ENCODE data around the gene AATF. TPM values are rescaled to one million over a fixed set of nuclear protein-coding genes. Genes with fewer than 3 reads are reported as not detected.
A peak's percentile ranks its signal among the peaks of the same experiment; 100 is the strongest.

AATF gene
- total RNA-seq, 2 donors from 2014 or later = 65.5 to 96.5 TPM

DNA sequence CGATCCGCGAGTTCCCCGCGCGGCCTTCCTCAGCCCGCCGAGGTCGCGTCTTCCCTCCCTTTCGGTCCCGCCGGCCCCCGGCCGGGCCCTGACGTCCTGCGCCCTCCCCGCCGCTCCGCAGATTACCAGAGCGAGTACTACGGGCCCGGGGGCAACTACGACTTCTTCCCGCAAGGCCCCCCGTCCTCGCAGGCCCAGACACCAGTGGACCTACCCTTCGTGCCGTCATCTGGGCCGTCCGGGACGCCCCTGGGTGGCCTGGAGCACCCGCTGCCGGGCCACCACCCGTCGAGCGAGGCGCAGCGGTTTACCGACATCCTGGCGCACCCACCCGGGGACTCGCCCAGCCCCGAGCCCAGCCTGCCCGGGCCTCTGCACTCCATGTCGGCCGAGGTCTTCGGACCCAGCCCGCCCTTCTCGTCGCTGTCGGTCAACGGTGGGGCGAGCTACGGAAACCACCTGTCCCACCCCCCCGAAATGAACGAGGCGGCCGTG, 6.1 kb upstream of the AATF start:
- no peak overlapping the region for H3K27ac Mint-ChIP-seq
- ATAC-seq (replicated peaks) = no peak

DNA sequence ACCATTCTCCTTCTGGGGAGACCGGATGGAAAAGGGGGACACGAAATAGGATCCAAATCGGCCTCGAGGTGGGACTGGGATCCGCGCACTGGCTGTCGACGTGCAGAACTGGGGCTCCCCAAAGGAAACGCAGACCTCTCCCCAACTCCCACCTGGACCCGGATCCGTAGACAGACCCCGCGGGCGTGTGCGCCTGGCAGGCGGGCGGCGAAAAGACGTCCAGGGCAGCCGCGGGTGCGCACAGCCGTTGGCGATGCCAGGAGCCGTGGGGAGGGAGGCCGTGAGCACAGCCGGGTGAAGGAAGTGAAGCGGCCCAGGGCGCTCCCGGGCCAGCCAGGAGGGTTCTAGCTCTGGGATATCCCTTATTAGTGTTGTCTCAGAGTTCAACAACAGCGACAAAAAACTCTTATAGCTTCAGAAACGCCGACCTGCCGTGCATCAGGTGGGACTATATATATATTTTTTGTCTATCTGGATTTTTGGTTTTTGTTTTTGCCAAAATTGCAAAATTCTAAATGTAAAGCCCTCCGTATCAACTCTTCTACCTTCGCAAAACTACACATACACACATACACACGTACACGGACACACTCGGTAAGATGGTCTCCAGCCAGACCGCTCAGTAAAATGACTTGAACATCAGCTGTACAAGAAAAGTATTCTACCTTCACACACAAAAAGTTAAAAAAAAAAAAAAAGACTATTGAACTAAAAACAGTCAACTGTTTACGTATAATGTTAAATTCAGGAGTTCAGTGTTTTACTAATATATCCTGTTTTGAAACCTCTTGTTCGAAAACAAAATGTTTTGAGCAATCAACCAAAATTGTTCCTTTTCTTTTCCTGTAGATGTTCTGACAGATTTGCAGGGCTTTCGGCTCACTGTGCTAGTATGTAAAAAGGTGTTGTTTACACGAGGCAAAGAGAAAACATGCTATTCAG, 5.2 kb upstream of the AATF start:
- no peak for ATAC-seq (replicated peaks)
- H3K27me3 Mint-ChIP-seq = peaks cover 64% of the 10 kb centered on the region
- H3K4me3 Mint-ChIP-seq = no peak overlapping the region
- H3K27ac Mint-ChIP-seq = no peak overlapping the region
- H3K9me3 Mint-ChIP-seq = peaks cover 1% of the 10 kb centered on the region
- peaks cover 14% of the 10 kb centered on the region for H3K36me3 Mint-ChIP-seq (ENCODE audit: low read depth)
- H3K4me1 Mint-ChIP-seq = peaks cover 29% of the 10 kb centered on the region

More for the DNA sequence above, 6.1 kb upstream of the AATF start:
- Mint-ChIP-seq H3K4me3 (no peak overlapping the region), H3K4me1 (peaks cover 31% of the 10 kb centered on the region), H3K9me3 (no peaks in the 10 kb centered on the region), H3K27me3 (peaks cover 70% of the 10 kb centered on the region), H3K36me3 (ENCODE audit: low read depth) (peaks cover 18% of the 10 kb centered on the region)

DNA sequence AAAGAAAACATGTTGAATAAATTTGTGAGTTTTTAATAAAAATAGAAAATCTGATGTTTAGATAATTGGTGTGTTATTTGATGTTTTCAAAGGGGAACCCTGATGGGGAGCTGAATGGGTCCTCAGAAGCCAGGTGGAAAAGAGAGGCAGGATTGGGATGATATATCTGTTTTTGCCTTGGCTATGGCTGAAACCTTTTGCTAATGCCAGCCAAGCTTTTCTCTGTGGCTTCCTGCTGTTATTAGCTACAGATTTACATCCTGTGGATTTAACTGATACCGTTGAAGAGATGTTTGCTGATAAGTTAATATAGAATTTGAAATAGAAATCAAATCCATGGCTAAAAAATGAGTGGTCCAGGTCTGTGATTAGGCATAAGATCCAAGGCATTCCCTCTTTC, 4.2 kb upstream of the AATF start:
- Mint-ChIP-seq H3K9me3 (peaks cover 3% of the 10 kb centered on the region), H3K4me1 (peaks cover 29% of the 10 kb centered on the region), H3K27ac (no peak overlapping the region), H3K27me3 (peaks cover 59% of the 10 kb centered on the region), H3K4me3 (no peak overlapping the region), H3K36me3 (ENCODE audit: low read depth) (peaks cover 17% of the 10 kb centered on the region)
- ATAC-seq (replicated peaks) = no peak

DNA sequence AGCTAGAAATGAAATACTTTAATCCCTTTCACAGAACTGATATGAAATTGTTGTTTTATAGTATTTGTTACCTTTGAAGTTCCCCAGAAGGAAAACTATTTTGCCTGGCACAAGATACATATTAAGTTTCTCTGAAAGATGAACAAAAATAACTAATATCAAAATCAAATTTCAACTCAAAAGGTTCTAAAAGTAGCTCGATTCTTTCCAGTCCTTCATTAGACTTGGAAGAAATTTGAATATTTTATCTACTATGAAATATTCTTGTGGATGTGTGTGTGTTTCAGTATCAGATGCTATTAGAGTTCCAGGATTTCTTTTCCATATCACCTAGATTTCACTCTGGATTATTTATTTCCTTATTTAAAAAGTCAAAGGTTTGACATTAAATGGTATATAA, 3.6 kb upstream of the AATF start:
- Mint-ChIP-seq H3K27ac (no peak overlapping the region), H3K4me1 (peaks cover 29% of the 10 kb centered on the region), H3K9me3 (peaks cover 3% of the 10 kb centered on the region), H3K27me3 (peaks cover 55% of the 10 kb centered on the region), H3K4me3 (no peak overlapping the region), H3K36me3 (ENCODE audit: low read depth) (peaks cover 23% of the 10 kb centered on the region)
- ATAC-seq (replicated peaks) = no peak

DNA sequence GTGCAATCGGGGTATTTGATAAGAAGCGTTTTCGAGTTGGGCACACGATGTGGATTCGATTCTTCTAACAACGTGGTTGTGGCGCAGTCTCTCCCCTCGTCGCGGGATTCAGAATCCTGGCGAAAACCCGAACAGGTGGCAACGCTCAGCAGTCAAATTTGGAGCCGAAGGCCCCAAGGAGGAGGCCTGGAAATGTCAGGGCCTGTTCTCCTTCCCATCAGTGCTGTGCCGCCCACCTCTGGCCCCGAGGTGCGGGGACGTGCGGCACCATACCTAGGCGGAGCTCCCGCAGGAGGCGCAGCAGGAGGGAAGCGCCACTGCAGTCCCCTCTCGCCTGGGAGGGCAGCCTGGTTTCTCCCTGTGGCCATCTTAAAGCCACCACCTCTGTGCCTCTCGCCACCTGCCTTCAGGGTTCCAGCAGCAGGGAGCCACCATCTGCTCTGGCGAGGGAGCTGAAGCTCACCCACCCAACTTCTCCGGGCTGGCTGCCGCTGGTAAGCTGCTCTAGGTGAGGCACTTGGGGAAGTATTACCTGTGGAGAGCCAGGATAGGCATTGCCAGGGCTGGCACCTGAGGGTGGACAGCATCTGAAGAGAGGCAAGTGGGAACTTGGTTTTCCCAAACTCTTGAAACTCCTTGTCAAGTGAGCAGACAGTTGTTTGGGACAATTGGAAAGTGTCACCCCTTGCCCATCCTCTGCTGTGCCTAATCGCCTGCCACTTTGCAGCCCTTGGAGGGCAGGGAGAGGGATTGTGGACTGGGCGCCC, 2.6 kb upstream of the AATF start:
- peaks cover 36% of the 10 kb centered on the region for H3K4me1 Mint-ChIP-seq
- H3K4me3 Mint-ChIP-seq = no peak overlapping the region
- peaks cover 3% of the 10 kb centered on the region for H3K9me3 Mint-ChIP-seq
- peaks cover 45% of the 10 kb centered on the region for H3K27me3 Mint-ChIP-seq
- no peak overlapping the region for H3K27ac Mint-ChIP-seq
- peaks cover 33% of the 10 kb centered on the region for H3K36me3 Mint-ChIP-seq (ENCODE audit: low read depth)
- ATAC-seq (replicated peaks) = no peak

DNA sequence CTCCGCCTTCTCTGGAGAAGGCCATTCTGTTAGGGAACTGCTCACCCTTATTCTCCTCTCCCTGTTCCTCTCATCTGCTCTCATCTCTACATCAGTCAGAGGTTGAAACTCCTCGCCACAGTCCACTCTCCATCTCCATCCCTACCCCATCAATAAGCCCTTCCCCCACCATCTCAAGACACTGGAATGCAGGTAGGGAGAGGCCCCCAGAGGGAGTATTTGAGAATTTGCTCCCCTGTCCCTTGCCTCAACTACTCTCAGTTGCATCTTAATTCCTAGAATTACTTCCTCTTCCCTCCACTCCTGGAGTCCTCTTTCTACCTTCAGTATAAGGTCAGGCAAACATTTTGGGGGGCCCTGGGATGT, 2.0 kb upstream of the AATF start:
- Mint-ChIP-seq H3K4me3 (no peak overlapping the region), H3K27ac (no peak overlapping the region), H3K9me3 (peaks cover 3% of the 10 kb centered on the region), H3K36me3 (ENCODE audit: low read depth) (peaks cover 39% of the 10 kb centered on the region), H3K4me1 (peaks cover 30% of the 10 kb centered on the region), H3K27me3 (peaks cover 39% of the 10 kb centered on the region)
- ATAC-seq (replicated peaks) = no peak

DNA sequence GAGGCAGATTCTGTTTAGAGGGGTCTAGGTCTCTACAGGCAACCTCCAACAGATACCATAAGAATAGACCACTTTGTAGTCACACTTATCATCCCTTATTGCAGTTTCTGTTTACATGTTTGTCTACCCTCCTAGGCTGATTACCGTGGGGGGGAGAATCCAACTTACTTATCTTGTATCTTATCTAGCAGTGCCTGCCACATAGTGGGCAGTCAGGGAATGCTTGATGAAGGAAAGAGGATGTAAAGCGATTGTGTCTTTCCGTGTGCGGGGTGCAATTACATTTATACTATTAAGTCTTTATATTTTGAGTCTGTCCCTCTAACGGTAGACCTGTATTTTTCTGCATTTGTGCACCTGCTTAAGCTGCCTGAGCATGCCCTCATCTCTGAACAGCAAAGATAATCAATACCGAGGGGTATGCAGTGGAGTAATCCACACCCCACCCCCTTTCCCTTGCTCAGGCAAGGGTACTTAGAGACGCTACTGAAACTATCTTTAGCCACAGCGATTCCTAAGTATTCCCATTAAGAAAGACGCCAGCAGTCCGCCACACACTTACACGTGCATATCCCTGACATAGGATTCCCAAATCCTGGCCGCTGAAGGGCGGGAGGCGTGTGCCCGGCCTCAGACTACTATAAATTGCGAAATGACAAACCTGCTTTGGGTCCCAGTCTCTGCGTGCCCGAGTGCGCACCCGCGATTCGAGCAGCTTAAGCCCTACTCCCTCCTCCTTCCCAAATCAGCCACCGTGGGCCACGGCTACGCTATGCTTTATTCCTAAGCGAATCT, 635 bp upstream of the AATF start:
- peak overlapping the region; percentile 96 for H3K4me3 Mint-ChIP-seq
- H3K4me1 Mint-ChIP-seq = peaks cover 42% of the 10 kb centered on the region
- H3K36me3 Mint-ChIP-seq (ENCODE audit: low read depth) = peaks cover 53% of the 10 kb centered on the region
- ATAC-seq (replicated peaks) = no peak
- peak overlapping the region; percentile 96 for H3K27ac Mint-ChIP-seq
- H3K9me3 Mint-ChIP-seq = peaks cover 3% of the 10 kb centered on the region
- H3K27me3 Mint-ChIP-seq = peaks cover 37% of the 10 kb centered on the region

DNA sequence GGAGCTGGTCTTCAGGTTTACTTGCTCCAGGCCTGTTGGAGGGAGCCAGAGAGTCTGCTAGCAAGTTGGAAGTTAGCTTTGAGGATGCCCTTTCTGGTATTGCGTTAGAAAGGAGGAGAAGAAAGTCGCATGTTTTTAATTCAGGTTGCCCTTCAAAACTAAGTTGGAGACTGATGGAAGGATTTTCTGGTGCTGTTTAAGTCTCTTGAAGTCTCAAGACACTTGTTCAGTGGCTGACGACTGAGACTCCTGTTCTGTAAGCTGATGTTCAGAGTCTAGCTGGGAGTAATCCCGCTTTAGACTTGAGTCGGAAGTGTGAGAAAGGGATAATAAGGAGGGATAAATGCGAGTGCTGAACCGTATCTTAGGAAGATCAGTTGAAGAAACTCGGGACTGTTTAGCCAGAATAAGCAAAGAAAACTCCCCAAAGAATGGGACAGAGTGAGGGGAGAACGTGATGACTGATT, 740 bp downstream of the AATF start:
- Mint-ChIP-seq H3K9me3 (peaks cover 3% of the 10 kb centered on the region), H3K4me1 (peaks cover 40% of the 10 kb centered on the region), H3K36me3 (ENCODE audit: low read depth) (peaks cover 61% of the 10 kb centered on the region), H3K27ac (peak overlapping the region; percentile 96), H3K27me3 (peaks cover 26% of the 10 kb centered on the region), H3K4me3 (peak overlapping the region; percentile 96)
- ATAC-seq (replicated peaks) = peak; percentile 24

DNA sequence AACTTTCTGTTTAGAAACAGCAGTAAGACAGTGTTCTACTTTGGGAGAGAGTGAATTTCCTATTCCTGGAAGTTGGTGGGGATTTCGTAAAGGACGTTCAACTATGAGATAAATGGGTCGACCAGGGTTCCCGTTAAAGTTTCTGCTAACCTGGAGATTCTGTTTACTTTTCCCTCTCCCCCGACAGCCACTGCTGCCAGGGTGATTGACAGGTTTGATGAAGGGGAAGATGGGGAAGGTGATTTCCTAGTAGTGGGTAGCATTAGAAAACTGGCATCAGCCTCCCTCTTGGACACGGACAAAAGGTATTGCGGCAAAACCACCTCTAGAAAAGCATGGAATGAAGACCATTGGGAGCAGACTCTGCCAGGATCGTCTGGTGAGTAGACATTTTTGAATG, 1.3 kb downstream of the AATF start:
- Mint-ChIP-seq H3K4me1 (peaks cover 40% of the 10 kb centered on the region), H3K9me3 (peaks cover 3% of the 10 kb centered on the region), H3K27ac (peak overlapping the region; percentile 96), H3K27me3 (peaks cover 20% of the 10 kb centered on the region), H3K4me3 (peak overlapping the region; percentile 96), H3K36me3 (ENCODE audit: low read depth) (peaks cover 66% of the 10 kb centered on the region)
- ATAC-seq (replicated peaks) = no peak

DNA sequence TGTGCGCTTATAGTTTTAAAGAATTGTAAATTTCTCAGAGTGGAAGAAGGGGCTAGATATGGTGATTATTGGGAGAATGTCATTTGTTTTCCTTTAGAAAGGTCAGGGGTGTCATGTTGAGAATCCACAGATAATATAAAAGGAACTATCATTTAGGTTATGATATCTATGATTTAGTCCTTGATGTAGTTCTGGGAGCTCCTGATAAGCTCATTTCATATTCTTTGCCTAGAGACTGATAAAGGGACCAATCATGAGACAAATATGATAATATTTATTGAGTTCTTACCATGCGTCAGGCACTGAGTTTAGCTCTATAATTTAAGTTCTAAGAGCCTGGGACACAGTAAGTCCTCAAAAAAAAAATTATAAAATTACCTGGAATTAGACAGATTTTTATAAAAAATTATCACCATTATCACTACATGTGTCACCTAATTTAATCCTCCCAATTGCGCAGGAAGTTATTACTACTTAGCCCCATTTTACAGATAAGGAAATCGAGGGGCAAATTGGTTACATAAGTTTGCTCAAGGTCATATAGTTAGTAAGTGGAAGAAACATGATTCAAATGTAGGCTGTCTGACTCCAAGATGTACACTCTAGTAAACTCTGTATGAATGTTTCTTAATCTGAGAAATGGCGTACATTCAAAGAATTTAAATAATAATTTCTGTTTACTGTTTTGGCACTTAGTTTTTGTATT, 2.5 kb downstream of the AATF start:
- H3K27me3 Mint-ChIP-seq = peaks cover 12% of the 10 kb centered on the region
- no peak for ATAC-seq (replicated peaks)
- no peak overlapping the region for H3K27ac Mint-ChIP-seq
- peaks cover 45% of the 10 kb centered on the region for H3K4me1 Mint-ChIP-seq
- H3K4me3 Mint-ChIP-seq = peak overlapping the region; percentile 96
- H3K9me3 Mint-ChIP-seq = peaks cover 3% of the 10 kb centered on the region
- peaks cover 78% of the 10 kb centered on the region for H3K36me3 Mint-ChIP-seq (ENCODE audit: low read depth)

DNA sequence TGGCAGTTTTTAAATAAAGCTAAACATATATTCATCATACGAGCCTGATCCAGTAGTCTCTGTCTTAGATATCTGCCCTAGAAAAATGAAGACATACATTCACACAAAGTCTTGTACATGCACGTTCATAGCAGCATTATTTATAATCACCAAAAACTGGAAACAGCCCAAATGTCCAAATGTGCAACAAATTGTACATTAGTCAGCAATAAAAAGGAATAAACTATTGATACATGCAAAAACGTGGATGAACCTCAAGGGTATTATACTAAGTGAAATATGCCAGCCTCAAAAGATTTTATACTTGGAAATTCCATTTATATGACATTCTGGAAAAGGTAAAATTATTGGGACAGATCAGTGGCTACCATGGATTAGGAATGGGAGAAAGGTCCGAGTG, 22.8 kb downstream of the AATF start:
- Mint-ChIP-seq H3K9me3 (no peaks in the 10 kb centered on the region), H3K4me1 (peaks cover 48% of the 10 kb centered on the region), H3K4me3 (no peak overlapping the region), H3K27ac (no peak overlapping the region), H3K27me3 (no peaks in the 10 kb centered on the region), H3K36me3 (ENCODE audit: low read depth) (peaks cover 89% of the 10 kb centered on the region)
- ATAC-seq (replicated peaks) = no peak

DNA sequence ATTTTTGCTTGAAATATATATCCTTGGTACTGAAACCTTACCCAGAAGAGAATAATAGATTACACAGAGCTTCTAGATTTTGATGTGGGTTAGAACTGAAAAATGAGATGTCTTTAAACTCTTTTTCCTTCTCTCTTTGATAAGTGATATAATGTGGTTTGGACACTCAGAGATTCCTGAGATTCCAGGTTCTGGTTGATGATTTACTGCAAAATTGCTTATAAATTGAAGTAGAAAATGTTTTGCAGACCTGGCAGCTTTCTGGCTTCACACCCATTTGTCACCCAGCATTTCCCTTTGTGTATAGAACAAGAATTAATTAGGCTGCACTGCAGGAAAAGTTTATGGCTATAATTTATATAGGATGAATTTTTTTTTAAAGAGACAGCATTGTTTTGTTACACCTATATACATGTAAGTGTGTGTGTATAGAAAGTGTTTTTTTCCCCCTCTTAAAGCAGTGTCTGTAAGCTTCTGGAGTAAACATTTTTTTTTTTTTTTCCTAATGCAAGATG, 23.5 kb downstream of the AATF start:
- ATAC-seq (replicated peaks) = no peak
- H3K36me3 Mint-ChIP-seq (ENCODE audit: low read depth) = peaks cover 87% of the 10 kb centered on the region
- H3K9me3 Mint-ChIP-seq = no peaks in the 10 kb centered on the region
- no peak overlapping the region for H3K27ac Mint-ChIP-seq
- H3K4me3 Mint-ChIP-seq = no peak overlapping the region
- peaks cover 43% of the 10 kb centered on the region for H3K4me1 Mint-ChIP-seq
- H3K27me3 Mint-ChIP-seq = no peaks in the 10 kb centered on the region

DNA sequence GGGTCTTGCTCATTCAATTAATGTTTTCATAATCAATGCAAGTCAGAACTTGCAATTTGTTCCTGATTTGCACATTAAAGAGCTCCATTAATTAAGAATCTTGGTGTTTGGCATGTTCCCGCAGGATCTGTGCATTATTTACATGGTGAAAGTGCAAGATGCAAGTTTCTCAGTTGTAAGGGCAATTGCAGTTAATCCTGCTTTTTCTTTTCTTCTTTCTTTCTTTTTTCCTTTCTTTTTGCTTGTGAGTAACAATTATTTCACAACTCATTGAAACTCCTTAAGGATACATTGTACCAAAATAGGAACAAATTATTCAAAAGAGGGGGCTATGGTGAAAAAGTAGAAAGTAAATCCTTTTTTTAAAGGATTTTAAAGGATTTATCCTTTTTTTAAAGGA, 24.2 kb downstream of the AATF start:
- Mint-ChIP-seq H3K27me3 (no peaks in the 10 kb centered on the region), H3K36me3 (ENCODE audit: low read depth) (peaks cover 86% of the 10 kb centered on the region), H3K4me1 (peaks cover 41% of the 10 kb centered on the region), H3K27ac (no peak overlapping the region), H3K4me3 (no peak overlapping the region), H3K9me3 (no peaks in the 10 kb centered on the region)
- no peak for ATAC-seq (replicated peaks)

Measured in activated T-helper 17 cell treated with anti-CD3 and anti-CD28 coated beads, Interleukin-2, amount 50 U/mL, for 72 hours (primary cell).